Stimulated activated CD8-positive, alpha-beta memory T cell treated with anti-CD3 and anti-CD28 coated beads, Interleukin-7, amount 100 ng/mL, for 4 hours (primary cell): ENCODE data around the gene CKAP5.

Experiments used
- DNase-seq, 2 donors: peaks; one replicate each; pipeline ENCODE4 v3.0.0-alpha.2; 2020; ENCODE audit warnings: low read depth in 2 of 2

CKAP5 gene

DNA sequence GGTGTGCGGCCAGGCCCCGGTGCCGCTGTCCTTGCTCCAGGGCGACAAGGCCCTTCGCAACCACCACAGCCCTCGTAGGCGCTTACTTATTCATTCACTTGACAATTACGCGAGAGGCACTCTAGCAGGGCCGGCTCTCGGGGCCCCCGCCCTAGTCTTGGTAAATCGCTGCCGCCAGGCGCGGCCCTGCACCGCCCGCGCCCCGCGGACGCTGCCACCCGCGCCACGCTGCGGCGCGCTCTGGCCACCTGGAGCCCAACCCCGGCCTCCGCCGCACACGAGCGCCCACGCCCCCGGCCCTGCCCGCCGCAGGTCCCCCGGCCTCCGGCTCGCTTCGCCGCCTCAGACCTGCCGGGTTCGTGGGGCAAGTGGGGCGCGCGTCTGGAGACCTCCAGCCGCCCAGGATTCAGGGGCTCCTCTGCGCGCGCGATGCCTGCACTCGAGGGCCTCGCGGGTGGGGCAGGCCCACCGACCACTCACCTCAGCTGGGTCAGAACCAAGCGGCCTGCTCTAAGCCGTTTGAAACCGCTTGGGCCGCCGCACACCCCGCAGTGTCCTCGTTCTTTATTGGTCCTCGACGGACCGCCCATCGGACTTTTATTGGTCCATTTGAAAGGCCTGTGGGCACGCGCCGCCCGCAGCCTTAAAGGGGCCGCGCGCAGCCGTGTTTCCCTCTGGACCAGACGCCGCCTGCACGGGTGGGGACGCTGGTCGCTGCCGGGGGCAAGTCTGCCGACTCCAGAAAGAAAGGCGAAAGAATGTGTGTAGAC, at the start of gene CKAP5:
Gene CKAP5, minus strand, starts transcription at position 541 of the 770 bp plus-strand sequence. CDS start 25,049 bp downstream, outside the sequence.
- peak; percentile 76 to 79 for DNase-seq

- no peak for DNase-seq
Measured at GRCh38 chr11:46895821-46896220, 49.7 kb upstream of the CKAP5 start.

GRCh38 chr11:46894961-46895360, 48.9 kb upstream of the CKAP5 start:
- DNase-seq: no peak

GRCh38 chr11:46894506-46894905, 48.4 kb upstream of the CKAP5 start:
- DNase-seq: no peak

- no peak for DNase-seq
Measured at GRCh38 chr11:46892838-46893237, 46.8 kb upstream of the CKAP5 start.

- no peak for DNase-seq
Measured at GRCh38 chr11:46892109-46892508, 46.0 kb upstream of the CKAP5 start.

- no peak for DNase-seq
Measured at GRCh38 chr11:46890665-46891064, 44.6 kb upstream of the CKAP5 start.

GRCh38 chr11:46889689-46890475, 43.8 kb upstream of the CKAP5 start:
- peak; percentile 28 to 52 for DNase-seq

DNA sequence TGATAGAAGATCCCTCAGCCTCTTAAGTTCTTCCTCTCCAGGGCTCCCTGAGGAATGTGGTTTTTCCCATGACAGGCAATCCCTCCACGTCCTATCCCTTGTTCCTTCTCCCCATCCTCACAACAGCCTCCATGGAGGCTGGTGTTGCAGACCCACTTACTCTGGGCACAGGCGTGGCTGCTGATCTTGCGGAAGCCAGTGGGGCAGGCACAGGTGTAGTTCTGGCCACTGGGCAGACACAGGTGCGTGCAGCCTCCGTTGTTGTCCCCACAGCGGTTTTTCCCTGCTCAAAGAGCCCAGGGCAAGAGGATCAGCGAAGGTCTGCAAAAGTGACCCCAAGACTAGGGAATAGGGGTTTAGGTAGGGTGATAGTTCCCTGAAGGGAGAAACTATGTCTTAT, 43.2 kb upstream of the CKAP5 start:
- no peak for DNase-seq

DNA sequence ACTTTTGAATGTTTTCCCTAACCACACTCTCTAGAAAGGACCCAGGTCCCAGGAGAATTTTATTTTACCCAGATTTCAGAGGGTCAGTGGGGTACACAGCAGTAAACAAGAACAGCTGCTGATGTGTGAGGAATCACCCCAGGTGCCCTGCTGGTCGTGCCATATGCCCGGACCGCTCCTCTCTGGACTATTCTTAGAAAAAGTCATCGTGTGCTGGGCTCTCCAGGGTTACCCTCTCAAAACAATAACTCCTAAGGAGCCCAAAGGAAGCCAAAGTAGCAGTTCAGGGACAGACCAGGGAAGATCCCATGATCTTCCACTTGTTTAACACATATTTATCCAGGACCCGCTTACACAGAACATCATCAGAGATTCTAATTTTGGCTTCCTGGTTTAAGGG, 42.6 kb upstream of the CKAP5 start:
- DNase-seq: no peak

DNA sequence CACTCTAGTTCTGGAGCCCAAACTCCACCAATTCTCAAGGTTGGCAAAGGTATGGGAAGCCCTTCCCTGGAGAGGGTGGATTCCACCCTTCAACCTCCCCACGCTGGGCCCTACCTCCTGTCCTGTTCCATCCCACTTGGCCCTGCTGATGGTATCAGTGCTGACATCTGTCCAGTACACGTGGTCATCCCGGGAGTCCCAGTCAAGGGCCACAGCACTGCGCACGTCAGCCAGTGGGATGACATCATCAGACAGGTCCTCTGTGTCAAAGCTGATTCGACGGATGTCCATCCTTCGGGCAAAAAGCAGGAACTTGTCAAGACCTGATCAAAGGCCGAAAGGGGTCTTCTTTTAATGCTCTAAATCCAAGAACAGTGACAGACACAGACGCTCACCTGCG, 40.1 kb upstream of the CKAP5 start:
- DNase-seq: no peak

- DNase-seq: no peak
Measured at GRCh38 chr11:46879056-46879585, 33.0 kb upstream of the CKAP5 start.

- no peak for DNase-seq
Measured at GRCh38 chr11:46877580-46877979, 31.5 kb upstream of the CKAP5 start.

DNA sequence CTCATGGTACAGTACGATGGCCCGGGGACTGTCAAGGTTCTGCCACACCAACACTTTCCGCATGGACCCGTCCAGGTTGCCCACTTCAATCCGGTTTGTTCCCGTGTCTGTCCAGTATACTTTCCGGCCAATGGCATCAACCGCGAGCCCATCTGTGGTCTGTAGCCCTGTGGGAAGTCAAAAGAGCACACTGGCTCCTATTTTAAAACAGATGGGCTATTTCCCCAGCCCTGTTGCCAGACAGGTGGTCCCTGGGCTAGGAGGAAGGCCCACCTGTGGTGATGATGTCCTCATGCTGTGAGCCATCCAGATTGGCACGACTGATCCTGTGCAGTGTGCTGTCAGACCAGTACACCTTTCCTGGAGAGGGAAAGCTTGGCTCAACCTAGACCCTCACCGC, 30.4 kb upstream of the CKAP5 start:
- DNase-seq: no peak

DNA sequence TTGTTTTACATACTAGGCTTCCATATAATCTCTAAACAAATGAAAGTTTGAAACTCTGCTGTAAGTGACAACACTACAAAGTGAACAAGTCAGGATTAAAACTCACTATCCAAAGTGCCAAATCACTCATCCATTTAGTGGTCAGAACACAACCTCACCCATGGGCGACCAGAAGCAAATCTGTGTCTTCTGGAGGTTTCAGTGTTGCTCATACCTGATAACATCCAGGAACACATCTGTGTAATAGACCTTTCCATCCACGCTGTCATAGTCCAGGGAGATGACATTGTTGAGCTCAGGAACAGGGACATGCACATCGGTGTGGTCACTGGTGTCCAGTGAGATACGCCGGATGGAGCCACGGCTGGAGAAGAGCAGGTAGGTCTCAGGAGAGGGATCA, 28.5 kb upstream of the CKAP5 start:
- no peak for DNase-seq

- DNase-seq: peak in 1 of 2 donors; percentile 3
Measured at GRCh38 chr11:46868912-46869311, 22.8 kb upstream of the CKAP5 start.

DNA sequence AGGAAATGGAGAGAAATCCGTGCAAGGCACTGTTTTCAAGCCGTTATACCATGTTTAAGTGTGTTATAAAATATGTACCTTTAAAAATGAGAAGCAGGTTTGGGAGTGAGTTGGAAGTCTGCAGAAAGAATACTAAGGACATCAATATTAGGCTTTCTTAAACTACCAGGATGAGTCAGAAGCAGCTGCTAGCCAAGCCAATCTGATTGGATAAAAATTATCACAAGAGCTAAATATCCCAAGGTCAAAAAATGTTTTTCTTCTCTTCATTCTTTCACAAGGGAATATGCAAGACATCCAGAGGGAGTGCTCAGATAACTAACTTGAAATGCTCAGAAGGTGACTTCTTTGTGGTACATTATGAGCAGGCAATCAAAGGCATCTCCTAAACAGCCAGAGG, 19.3 kb upstream of the CKAP5 start:
- DNase-seq: no peak

DNA sequence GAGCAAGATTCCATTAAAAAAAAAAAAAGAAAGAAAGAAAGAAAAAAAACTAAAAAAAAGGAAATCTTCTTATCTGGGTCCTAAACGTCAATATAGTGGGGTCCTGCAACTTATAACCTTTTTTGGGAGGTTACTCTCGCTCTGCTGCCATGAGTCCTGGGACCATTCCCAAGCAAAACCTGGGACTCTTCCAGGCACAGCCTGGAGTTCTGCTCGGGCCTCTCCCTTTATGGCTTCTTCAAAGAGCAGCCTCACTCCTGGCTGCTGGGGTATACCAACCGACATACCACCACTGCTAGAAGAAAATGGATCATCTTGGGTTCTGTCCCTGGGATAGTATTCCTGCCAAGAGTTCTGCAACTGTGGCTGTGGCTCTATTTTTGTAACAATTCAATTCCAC, 14.1 kb upstream of the CKAP5 start:
- no peak for DNase-seq

GRCh38 chr11:46858920-46859546, 13.0 kb upstream of the CKAP5 start:
- no peak for DNase-seq

DNA sequence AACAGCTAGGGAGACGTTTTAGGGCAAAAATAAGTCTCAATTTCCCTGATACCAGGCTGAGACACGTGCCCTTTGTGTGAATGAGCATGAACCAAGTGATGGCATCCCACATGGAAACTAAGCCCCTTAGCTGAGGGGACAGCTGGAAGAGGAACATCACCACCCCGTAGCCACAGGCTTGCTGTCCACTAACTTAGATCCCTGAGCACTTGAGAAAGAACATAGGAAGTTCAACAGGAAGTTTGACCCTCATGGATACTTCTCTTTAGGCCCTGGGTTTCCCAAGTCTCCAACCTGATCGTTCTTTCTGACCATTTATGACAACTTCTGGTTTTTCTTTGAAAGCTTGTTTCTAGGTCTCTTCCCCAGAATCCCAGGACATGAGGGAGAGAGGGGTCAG, 11.6 kb upstream of the CKAP5 start:
- no peak for DNase-seq

GRCh38 chr11:46856605-46857343, 10.7 kb upstream of the CKAP5 start:
- DNase-seq: no peak

DNA sequence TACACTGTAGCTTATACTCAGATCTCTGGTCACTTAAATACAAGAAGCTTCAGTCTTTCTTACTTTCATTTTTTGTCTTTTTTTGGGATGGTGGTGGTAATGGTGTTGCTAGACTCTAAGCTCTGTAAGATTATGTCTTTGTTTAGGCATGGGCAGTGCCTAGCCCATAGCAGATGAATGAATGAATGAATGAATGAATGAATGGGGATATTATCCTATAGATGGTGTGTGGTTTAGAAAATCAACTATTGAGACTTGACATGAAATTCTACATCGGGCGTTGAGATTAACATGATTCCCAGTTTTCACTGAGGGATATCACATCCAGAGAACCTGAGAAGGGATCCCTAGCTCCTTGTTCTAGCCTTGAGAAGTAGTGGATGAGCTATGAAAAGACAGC, 9.8 kb upstream of the CKAP5 start:
- no peak for DNase-seq
